Loucy (cell line): ENCODE measurements around the gene TMEM203.

Experiments
- EZH2phosphoT487 ChIP-seq: fragments of 200-600 bp; IDR thresholded peaks from 2 replicates; pipeline ENCODE4 v1.6.1; 2018; ENCODE audit warnings: antibody characterized with exemption, mild to moderate bottlenecking, moderate library complexity, borderline replicate concordance
- TF ChIP-seq, protein P1 (sequence below): fragments of 200-600 bp; sonication (generic); conservative IDR thresholded peaks from 2 replicates; pipeline ENCODE4 v1.5.1; 2014; ENCODE audit warnings: mild to moderate bottlenecking, antibody characterized with exemption, low read length

DNA sequence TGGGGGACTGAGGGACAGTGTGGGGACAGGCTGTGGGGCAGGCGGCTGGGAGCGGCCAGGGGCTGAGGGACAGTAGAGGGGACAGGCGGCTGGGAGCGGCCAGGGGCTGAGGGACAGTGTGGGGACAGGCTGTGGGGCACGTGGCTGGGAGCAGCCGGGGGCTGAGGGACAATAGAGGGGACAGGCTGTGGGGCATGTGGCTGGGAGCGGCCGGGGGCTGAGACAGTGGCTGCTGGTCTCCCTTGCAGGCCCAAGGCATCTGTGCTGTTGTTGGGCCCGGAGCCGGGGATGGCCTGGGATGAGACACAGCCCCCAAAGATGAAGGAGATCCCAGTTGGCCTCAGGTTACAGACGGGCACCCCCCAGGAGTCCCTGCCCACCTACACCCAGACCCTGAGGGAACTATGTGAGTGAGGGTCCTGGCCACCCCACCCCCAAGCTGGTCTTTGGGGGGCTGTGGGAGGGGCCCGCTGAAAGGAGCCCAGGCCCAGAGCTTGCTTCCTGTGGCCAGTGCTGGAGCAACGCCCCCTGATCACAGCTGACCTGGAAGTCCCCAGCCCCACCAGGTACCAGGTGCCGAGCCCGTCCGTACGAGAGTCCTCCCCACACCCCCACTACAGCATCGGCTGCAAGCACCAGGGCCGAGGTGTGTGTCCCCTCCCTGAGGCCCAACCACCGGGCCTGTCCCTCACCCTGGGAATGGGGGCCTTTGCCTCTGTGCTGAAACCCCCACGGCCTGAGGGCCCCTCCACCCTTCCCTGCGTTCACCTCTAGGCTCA is 46.2 kb upstream of the TMEM203 start:
- TF ChIP-seq, protein P1, sequence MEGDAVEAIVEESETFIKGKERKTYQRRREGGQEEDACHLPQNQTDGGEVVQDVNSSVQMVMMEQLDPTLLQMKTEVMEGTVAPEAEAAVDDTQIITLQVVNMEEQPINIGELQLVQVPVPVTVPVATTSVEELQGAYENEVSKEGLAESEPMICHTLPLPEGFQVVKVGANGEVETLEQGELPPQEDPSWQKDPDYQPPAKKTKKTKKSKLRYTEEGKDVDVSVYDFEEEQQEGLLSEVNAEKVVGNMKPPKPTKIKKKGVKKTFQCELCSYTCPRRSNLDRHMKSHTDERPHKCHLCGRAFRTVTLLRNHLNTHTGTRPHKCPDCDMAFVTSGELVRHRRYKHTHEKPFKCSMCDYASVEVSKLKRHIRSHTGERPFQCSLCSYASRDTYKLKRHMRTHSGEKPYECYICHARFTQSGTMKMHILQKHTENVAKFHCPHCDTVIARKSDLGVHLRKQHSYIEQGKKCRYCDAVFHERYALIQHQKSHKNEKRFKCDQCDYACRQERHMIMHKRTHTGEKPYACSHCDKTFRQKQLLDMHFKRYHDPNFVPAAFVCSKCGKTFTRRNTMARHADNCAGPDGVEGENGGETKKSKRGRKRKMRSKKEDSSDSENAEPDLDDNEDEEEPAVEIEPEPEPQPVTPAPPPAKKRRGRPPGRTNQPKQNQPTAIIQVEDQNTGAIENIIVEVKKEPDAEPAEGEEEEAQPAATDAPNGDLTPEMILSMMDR = no peak
- TF ChIP-seq EZH2phosphoT487 = no peak
